GM23248 (cell line): Measurements from ENCODE around the gene NFX1. TPM values are rescaled to one million over a fixed set of nuclear protein-coding genes. Genes with fewer than 3 reads are reported as not detected.

Experiments used
- DNase-seq: peaks from one replicate; pipeline ENCODE4 v3.0.0-alpha.2; 2015
- H2AFZ ChIP-seq: fragments of 200-600 bp; sonication (generic); 2 replicates; pipeline ENCODE4 v1.6.1; 2016; ENCODE audit warnings: antibody characterized with exemption
- H3F3A ChIP-seq: fragments of 200-600 bp; sonication (generic); 2 replicates; pipeline ENCODE4 v1.6.1; 2016; ENCODE audit warnings: mild to moderate bottlenecking, antibody characterized with exemption, mixed run types; ENCODE audit not compliant: insufficient read depth
- H3K27ac ChIP-seq: fragments of 200-600 bp; sonication (generic); 2 replicates; pipeline ENCODE4 v1.5.1; 2016; ENCODE audit warnings: mild to moderate bottlenecking
- H3K27me3 ChIP-seq: fragments of 200-600 bp; sonication (generic); replicated peaks from 2 replicates; pipeline ENCODE4 v1.6.1; 2016; ENCODE audit warnings: mild to moderate bottlenecking; ENCODE audit not compliant: insufficient read depth
- H3K36me3 ChIP-seq: fragments of 200-600 bp; sonication (generic); 2 replicates; pipeline ENCODE4 v1.6.1; 2016; ENCODE audit warnings: low read depth, mild to moderate bottlenecking
- H3K4me1 ChIP-seq: fragments of 200-600 bp; sonication (generic); 2 replicates; pipeline ENCODE4 v1.6.1; 2016; ENCODE audit warnings: mild to moderate bottlenecking; ENCODE audit not compliant: insufficient read depth
- H3K4me2 ChIP-seq: fragments of 200-600 bp; sonication (generic); one replicate; pipeline ENCODE4 v1.6.1; 2016; ENCODE audit warnings: mild to moderate bottlenecking; ENCODE audit not compliant: unreplicated experiment
- H3K4me3 ChIP-seq: fragments of 200-600 bp; sonication (generic); 2 replicates; pipeline ENCODE4 v1.5.1; 2016; ENCODE audit warnings: mild to moderate bottlenecking
- H3K79me2 ChIP-seq: fragments of 200-600 bp; sonication (generic); 2 replicates; pipeline ENCODE4 v1.6.1; 2016; ENCODE audit warnings: mild to moderate bottlenecking; ENCODE audit not compliant: insufficient read depth
- H3K9ac ChIP-seq: fragments of 200-600 bp; sonication (generic); 2 replicates; pipeline ENCODE4 v1.6.1; 2016; ENCODE audit warnings: mild to moderate bottlenecking
- H3K9me2 ChIP-seq: fragments of 200-600 bp; sonication (generic); 2 replicates; pipeline ENCODE4 v1.6.1; 2016; ENCODE audit warnings: mixed run types, mild to moderate bottlenecking, moderate library complexity; ENCODE audit not compliant: insufficient read depth
- H3K9me3 ChIP-seq: fragments of 200-600 bp; sonication (generic); one replicate; pipeline ENCODE4 v1.6.1; 2017; ENCODE audit warnings: low read depth
- H4K20me1 ChIP-seq: fragments of 200-600 bp; sonication (generic); 2 replicates; pipeline ENCODE4 v1.6.0; 2016; ENCODE audit not compliant: insufficient read depth
- EZH2 ChIP-seq: fragments of 200-600 bp; sonication (generic); IDR thresholded peaks from 2 replicates; pipeline ENCODE4 v1.6.1; 2018; ENCODE audit warnings: antibody characterized with exemption, mild to moderate bottlenecking; ENCODE audit not compliant: insufficient read depth, poor library complexity, severe bottlenecking
- EZH2phosphoT487 ChIP-seq: fragments of 200-600 bp; sonication (generic); IDR thresholded peaks from 2 replicates; pipeline ENCODE4 v1.6.1; 2018; ENCODE audit warnings: antibody characterized with exemption, moderate library complexity, mild to moderate bottlenecking, low read depth; ENCODE audit not compliant: insufficient read depth
- WGBS, 2 experiments: methylation state at CpG; one replicate each; pipeline ENCODE4 v1.1.6; 2015 to 2017; ENCODE audit warnings: low lambda C conversion rate in 2 of 2, low coverage in 1 of 2; ENCODE audit errors: missing lambda C conversion rate in 2 of 2; 5-methylcytosine and 5-hydroxymethylcytosine counted together
- in situ Hi-C: fragments of 300-500 bp; cut with MboI; formaldehyde crosslinking; loops from 2 replicates; pipeline ENCODE4 v1.15.0; 2020
- polyA plus RNA-seq: library from polyadenylated mRNA; unstranded; fragments of >200 nt; fragmentation: Nextera tagmentation; extraction: Ambion mirVana; gene quantifications from 2 replicates; pipeline ENCODE4 v1.2.1, GENCODE V29; 2016
- total RNA-seq: library from RNA; depleted of rRNA; stranded (reverse); fragments of >200 nt; shearing (Covaris generic); gene quantifications from 2 replicates; pipeline ENCODE4 v1.2.3, GENCODE V29; 2014

NFX1 gene
- total and polyA plus RNA-seq, 2 experiments from 2014 or later, result 23.8 to 28.1 TPM

DNA sequence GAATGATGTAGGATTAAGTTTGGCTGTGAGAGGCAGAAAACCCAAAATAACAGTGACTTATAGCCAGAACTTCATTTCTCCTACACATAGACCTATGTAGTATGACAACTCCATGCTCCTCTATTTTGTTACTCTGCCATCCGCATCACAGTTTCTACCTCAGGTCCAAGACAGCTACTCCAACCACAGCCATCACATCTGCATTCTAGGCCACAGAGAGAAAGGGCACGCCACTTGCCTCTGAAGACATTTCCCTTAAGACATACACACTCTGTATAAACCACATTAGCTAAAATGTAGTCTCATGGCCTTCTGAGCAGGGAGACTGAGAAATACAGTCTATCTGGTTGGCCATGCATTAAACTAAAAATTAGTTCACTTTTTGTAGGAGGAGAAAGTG, 40.3 kb upstream of the NFX1 start:
- Histone ChIP-seq H3K9me2 (no peaks in the 10 kb centered on the region), H3K4me1 (peaks cover 14% of the 10 kb centered on the region), H3K27me3 (no peaks in the 10 kb centered on the region), H2AFZ (no peak overlapping the region), H3K9me3 (no peaks in the 10 kb centered on the region), H3K9ac (peak overlapping the region; percentile 62), H3K36me3 (peaks cover 11% of the 10 kb centered on the region), H3F3A (peaks cover 31% of the 10 kb centered on the region), H4K20me1 (no peaks in the 10 kb centered on the region), H3K27ac (peak overlapping the region; percentile 72), H3K4me3 (no peak overlapping the region), H3K79me2 (no peaks in the 10 kb centered on the region), H3K4me2 (peak overlapping the region; percentile 1)
- no peak for TF ChIP-seq EZH2phosphoT487
- no peak for TF ChIP-seq EZH2
- no peak for DNase-seq
- WGBS, 2 experiments, result 98 to 100% methylated on average over 2 of the region's 2 CpGs
- in situ Hi-C loops, result no loop called here

DNA sequence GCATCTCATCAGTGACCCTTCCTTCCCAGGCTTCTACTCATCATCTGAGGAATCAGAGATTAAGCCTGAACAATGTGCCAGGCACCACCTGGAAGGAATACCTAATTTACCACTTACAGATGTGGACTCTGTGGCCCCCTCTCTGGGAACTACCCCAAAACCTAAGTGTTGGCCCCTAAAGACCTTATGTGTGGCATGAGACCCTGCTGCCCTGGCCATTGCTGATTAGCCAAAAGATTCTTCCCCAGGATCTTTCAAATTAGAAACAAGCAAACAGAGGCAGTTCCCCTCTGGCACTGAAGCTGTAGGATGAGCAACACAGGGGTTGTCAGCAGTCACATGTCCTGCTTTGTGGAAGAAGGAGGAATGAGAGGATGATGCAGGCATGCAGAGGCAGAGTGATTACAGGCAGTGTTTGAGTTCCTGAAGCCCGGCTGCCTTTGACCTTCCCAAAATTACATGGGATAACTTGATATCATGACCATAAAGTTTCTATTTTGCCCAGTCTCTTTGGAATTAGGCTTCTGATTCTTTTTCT, 39.8 kb upstream of the NFX1 start:
- H3K9me2 ChIP-seq, result no peaks in the 10 kb centered on the region
- in situ Hi-C loops, result no loop called here
- H3K4me2 ChIP-seq, result peak overlapping the region; percentile 1
- H3K4me1 ChIP-seq, result peaks cover 14% of the 10 kb centered on the region
- H3K4me3 ChIP-seq, result no peak overlapping the region
- WGBS, 2 experiments, result 24 to 38% methylated on average over 1 of the region's 1 CpG
- DNase-seq, result peak; percentile 92
- no peaks in the 10 kb centered on the region for H3K9me3 ChIP-seq
- H4K20me1 ChIP-seq, result no peaks in the 10 kb centered on the region
- H3K9ac ChIP-seq, result peak overlapping the region; percentile 62
- peaks cover 31% of the 10 kb centered on the region for H3F3A ChIP-seq
- no peaks in the 10 kb centered on the region for H3K79me2 ChIP-seq
- H3K36me3 ChIP-seq, result peaks cover 16% of the 10 kb centered on the region
- no peaks in the 10 kb centered on the region for H3K27me3 ChIP-seq
- TF ChIP-seq EZH2, result no peak
- H2AFZ ChIP-seq, result peak overlapping the region; percentile 63
- peak overlapping the region; percentile 72 for H3K27ac ChIP-seq

DNA sequence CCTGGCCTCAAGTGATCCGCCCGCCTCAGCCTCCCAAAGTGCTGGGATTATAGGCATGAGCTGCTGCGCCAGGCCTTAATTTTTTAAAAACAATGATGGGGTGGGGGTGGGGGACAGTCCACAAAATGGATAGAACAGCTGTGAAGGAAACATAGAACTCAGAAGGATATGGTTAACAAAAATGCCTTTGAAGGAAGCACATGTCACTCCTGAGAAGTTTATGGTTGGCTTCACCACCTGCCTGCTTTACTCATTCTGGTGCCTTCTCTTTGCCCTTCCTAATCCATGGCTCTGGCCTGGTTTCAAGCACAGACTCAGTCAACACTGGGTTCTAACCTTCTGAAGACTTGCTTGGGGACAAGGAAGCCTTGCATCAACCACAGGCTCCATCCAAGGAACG, 36.1 kb upstream of the NFX1 start:
- peaks cover 35% of the 10 kb centered on the region for H3K36me3 ChIP-seq
- no peak overlapping the region for H3K27ac ChIP-seq
- H3K9ac ChIP-seq, result no peak overlapping the region
- in situ Hi-C loops, result no loop called here
- no peak overlapping the region for H2AFZ ChIP-seq
- no peaks in the 10 kb centered on the region for H3K79me2 ChIP-seq
- 95 to 98% methylated on average over 4 of the region's 4 CpGs for WGBS, 2 experiments
- no peak overlapping the region for H3K4me3 ChIP-seq
- H3K4me1 ChIP-seq, result peaks cover 14% of the 10 kb centered on the region
- no peak for TF ChIP-seq EZH2
- TF ChIP-seq EZH2phosphoT487, result no peak
- H3K27me3 ChIP-seq, result no peaks in the 10 kb centered on the region
- H3F3A ChIP-seq, result peaks cover 31% of the 10 kb centered on the region
- H3K9me2 ChIP-seq, result no peaks in the 10 kb centered on the region
- H3K9me3 ChIP-seq, result no peaks in the 10 kb centered on the region
- DNase-seq, result no peak
- no peak overlapping the region for H3K4me2 ChIP-seq
- no peaks in the 10 kb centered on the region for H4K20me1 ChIP-seq

DNA sequence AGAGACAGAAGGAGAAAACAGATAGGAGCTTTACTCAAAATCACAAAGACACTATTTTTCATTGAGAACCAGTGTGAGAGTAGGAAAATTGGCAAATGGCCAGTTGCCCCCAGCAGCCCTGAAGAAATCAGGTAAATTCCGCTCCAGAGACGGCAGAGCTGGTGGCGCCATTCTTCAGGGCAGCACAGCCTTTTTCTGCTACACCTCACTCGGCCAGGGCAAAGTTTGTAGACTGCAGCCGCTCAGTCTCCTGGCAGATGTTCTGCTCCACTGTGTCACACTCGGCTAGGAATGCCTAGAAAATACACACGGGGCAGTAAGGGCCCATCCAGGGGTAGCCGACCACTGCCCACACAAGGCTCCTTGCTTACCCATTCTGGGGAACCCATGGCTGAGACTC, 35.3 kb upstream of the NFX1 start:
- H3K4me1 ChIP-seq, result peaks cover 14% of the 10 kb centered on the region
- WGBS, 2 experiments, result 95 to 97% methylated on average over 8 of the region's 8 CpGs
- H3K79me2 ChIP-seq, result no peaks in the 10 kb centered on the region
- no peaks in the 10 kb centered on the region for H3K9me2 ChIP-seq
- in situ Hi-C loops, result no loop called here
- no peak overlapping the region for H3K4me2 ChIP-seq
- H3K9ac ChIP-seq, result no peak overlapping the region
- H3F3A ChIP-seq, result peaks cover 30% of the 10 kb centered on the region
- no peak for DNase-seq
- H3K36me3 ChIP-seq, result peaks cover 35% of the 10 kb centered on the region
- H3K27ac ChIP-seq, result no peak overlapping the region
- no peaks in the 10 kb centered on the region for H3K9me3 ChIP-seq
- no peaks in the 10 kb centered on the region for H4K20me1 ChIP-seq
- H2AFZ ChIP-seq, result no peak overlapping the region
- H3K27me3 ChIP-seq, result no peaks in the 10 kb centered on the region
- TF ChIP-seq EZH2phosphoT487 (no peak), EZH2 (no peak)
- H3K4me3 ChIP-seq, result no peak overlapping the region

DNA sequence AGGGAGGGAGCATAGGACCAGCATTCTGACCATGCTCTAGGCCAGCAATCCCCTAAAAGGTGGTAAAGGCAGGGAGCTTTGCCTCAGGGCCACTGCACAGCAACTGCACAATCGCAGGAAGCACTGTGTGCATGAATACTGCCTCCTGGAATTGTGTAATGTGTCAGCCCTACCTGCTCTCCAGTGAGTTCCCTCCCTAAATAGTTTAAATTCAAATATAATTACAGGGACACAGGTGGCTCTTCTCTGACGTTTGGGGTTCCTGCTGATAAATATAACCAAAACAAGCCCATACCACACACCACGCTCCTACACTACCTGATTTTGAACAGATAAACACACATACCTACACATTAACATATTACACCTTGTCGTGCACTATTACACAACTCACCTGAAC, 34.8 kb upstream of the NFX1 start:
- no peak overlapping the region for H2AFZ ChIP-seq
- H3F3A ChIP-seq, result peaks cover 25% of the 10 kb centered on the region
- 89 to 92% methylated on average over 4 of the region's 4 CpGs for WGBS, 2 experiments
- H3K79me2 ChIP-seq, result 0 out of 2 replicates have a peak, but pooled peaks cover 2% of the 10 kb centered on the region
- no peaks in the 10 kb centered on the region for H3K27me3 ChIP-seq
- no peak overlapping the region for H3K4me2 ChIP-seq
- DNase-seq, result no peak
- H4K20me1 ChIP-seq, result no peaks in the 10 kb centered on the region
- no peaks in the 10 kb centered on the region for H3K9me2 ChIP-seq
- peaks cover 39% of the 10 kb centered on the region for H3K36me3 ChIP-seq
- no peak overlapping the region for H3K9ac ChIP-seq
- in situ Hi-C loops, result no loop called here
- peaks cover 10% of the 10 kb centered on the region for H3K4me1 ChIP-seq
- H3K4me3 ChIP-seq, result no peak overlapping the region
- no peak overlapping the region for H3K27ac ChIP-seq
- no peak for TF ChIP-seq EZH2phosphoT487
- no peak for TF ChIP-seq EZH2
- no peaks in the 10 kb centered on the region for H3K9me3 ChIP-seq
